Measurements from ENCODE around the gene TTLL10. TPM values are rescaled to one million over a fixed set of nuclear protein-coding genes. Genes with fewer than 3 reads are reported as not detected.

The TTLL10 gene
- total RNA-seq, 1 donor from 2014 or later = not detected

DNA sequence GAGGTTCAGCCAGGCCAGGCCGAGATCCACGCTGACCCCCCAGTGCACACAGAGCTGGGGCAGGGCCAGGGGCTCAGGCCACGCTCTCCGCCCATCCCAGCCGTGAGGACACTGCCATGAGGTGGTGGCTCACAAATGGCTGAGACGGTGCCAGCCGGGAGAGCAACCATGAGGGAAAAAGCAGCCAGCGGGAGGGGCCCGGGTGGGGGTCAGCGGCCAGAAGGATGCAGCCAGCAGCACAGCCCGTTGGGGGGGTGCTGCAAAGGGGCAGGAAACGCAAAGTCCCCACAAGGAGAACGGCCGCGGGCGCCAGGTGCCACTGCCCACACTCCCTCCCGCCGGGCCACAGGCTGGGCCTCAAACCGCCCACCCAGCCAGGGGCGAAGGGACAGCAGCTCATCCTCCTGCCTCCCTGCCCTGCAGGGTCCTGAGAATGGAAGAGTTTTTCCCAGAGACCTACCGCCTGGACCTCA is 8.3 kb downstream of the TTLL10 start:
- no peak for TF ChIP-seq CTCF (IDR thresholded peaks at IDR 0.05; ENCODE audit: insufficient read depth, low read length, poor library complexity, severe bottlenecking)
- no peak for DNase-seq (ENCODE audit: low read depth)
- H3K27me3 ChIP-seq (ENCODE audit: control insufficient read depth, insufficient read depth, low read length) = peaks cover 25% of the 10 kb centered on the region
- H3K36me3 ChIP-seq (ENCODE audit: control insufficient read depth, insufficient read depth, low read length) = no peaks in the 10 kb centered on the region
- H3K4me3 ChIP-seq (ENCODE audit: low read depth, low read length) = no peak overlapping the region

- Histone ChIP-seq H3K4me3 (ENCODE audit: low read depth, low read length) (no peak overlapping the region), H3K36me3 (ENCODE audit: control insufficient read depth, insufficient read depth, low read length) (no peaks in the 10 kb centered on the region), H3K27me3 (ENCODE audit: control insufficient read depth, insufficient read depth, low read length) (peaks cover 19% of the 10 kb centered on the region)
- no peak for TF ChIP-seq CTCF (IDR thresholded peaks at IDR 0.05; ENCODE audit: insufficient read depth, low read length, poor library complexity, severe bottlenecking)
- no peak for DNase-seq (ENCODE audit: low read depth)
These were observed 9.0 kb downstream of the TTLL10 start for GRCh38 chr1:1182491-1183220.

DNA sequence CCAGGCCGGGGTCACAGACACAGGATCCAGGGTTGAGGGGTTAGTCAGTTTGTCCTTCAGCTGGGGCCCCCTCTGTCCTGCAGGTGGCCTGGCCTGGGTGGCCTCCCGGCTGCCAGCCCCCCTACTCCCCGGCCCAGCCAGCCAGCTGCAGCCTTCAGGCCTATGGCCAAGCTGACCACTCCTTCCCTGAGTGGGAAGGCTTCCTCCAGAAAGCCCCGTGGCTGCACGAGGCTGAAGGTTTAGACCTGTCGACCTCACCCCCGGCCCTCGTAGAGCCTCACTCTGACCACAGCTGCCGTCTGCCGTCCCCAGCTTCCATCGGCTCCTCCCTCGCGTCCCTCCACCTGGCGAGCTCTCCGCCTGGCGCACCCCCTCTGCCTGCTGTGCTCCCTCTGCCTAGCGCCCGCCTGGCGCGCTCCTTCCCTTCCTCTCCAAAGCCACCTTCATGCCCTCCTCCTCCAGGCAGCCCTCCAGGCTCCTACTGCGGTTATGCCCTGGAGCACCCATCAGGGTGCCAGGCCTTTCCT is 9.6 kb downstream of the TTLL10 start:
- no peak for DNase-seq (ENCODE audit: low read depth)
- Histone ChIP-seq H3K36me3 (ENCODE audit: control insufficient read depth, insufficient read depth, low read length) (no peaks in the 10 kb centered on the region), H3K27me3 (ENCODE audit: control insufficient read depth, insufficient read depth, low read length) (peaks cover 15% of the 10 kb centered on the region), H3K4me3 (ENCODE audit: low read depth, low read length) (no peak overlapping the region)
- TF ChIP-seq CTCF (IDR thresholded peaks at IDR 0.05; ENCODE audit: insufficient read depth, low read length, poor library complexity, severe bottlenecking) = no peak

DNA sequence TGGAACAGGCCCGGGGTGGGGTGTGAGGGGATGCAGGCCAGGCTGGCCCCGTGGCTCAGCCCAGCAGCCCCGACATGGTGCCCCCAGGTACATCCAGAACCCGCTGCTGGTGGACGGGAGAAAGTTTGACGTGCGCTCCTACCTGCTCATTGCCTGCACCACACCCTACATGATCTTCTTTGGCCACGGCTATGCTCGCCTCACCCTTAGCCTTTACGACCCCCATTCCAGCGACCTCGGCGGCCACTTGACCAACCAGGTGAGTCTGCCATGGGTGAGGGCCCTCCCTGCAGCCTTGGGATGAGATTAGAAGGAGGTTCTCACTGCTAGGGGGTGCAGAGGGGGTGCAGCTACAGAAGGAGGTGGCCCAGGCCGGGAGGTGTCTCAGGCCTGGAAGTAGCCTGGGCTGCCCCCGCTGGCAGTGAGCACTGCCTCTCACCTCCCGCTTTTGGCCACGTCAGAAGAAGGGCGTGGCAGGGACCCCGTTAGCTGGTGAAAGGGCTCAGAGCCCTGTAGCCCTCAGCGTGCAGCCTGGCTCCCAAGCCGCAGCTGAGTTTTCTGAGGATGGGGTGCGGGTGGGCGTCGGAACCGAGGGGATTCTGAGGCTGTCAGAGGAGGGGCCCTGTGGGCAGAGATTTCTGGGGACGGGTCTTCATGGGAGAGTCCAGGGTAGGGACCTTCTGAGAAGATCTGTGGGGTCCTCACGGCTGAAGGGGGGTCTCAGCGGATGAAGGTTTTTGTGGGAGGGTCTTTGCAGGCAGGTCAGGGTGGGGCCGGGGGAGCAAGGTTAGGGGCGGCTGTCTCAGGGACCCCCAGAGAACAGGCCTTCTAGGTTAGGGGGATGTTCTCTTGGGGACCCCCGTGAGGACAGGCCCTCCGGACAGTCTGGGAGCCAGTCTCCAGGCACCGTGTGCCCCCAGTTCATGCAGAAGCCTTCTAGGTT is 10.4 kb downstream of the TTLL10 start:
- no peak for TF ChIP-seq CTCF (IDR thresholded peaks at IDR 0.05; ENCODE audit: insufficient read depth, low read length, poor library complexity, severe bottlenecking)
- H3K36me3 ChIP-seq (ENCODE audit: control insufficient read depth, insufficient read depth, low read length) = no peaks in the 10 kb centered on the region
- no peak for DNase-seq (ENCODE audit: low read depth)
- no peak overlapping the region for H3K4me3 ChIP-seq (ENCODE audit: low read depth, low read length)
- H3K27me3 ChIP-seq (ENCODE audit: control insufficient read depth, insufficient read depth, low read length) = peaks cover 9% of the 10 kb centered on the region

GRCh38 chr1:1185101-1185765 is 11.6 kb downstream of the TTLL10 start:
- H3K27me3 ChIP-seq (ENCODE audit: control insufficient read depth, insufficient read depth, low read length) = peaks cover 2% of the 10 kb centered on the region
- DNase-seq (ENCODE audit: low read depth) = no peak
- no peak for TF ChIP-seq CTCF (IDR thresholded peaks at IDR 0.05; ENCODE audit: insufficient read depth, low read length, poor library complexity, severe bottlenecking)
- H3K36me3 ChIP-seq (ENCODE audit: control insufficient read depth, insufficient read depth, low read length) = no peaks in the 10 kb centered on the region
- H3K4me3 ChIP-seq (ENCODE audit: low read depth, low read length) = no peak overlapping the region
